HL-60 (cell line): Measurements from ENCODE around the gene CRIP3.

ENCODE experiments used
- CTCF ChIP-seq: IDR thresholded peaks from one replicate; pipeline ENCODE4 v1.5.1; 2011; ENCODE audit warnings: low read length, control low read depth, inconsistent platforms; ENCODE audit not compliant: insufficient read depth
- POLR2AphosphoS5 ChIP-seq: IDR thresholded peaks from 2 replicates; pipeline ENCODE4 v1.6.1; 2012; ENCODE audit warnings: low read depth
- REST ChIP-seq: IDR thresholded peaks from 2 replicates; pipeline ENCODE4 v1.6.1; 2012; ENCODE audit warnings: low read depth; ENCODE audit not compliant: insufficient replicate concordance
- SPI1 ChIP-seq: IDR thresholded peaks from 2 replicates; pipeline ENCODE4 v1.6.1; 2012; ENCODE audit warnings: low read depth, mild to moderate bottlenecking, borderline replicate concordance

GRCh38 chr6:43282060-43282459, 26.6 kb downstream of the CRIP3 start:
- TF ChIP-seq CTCF (no peak), POLR2AphosphoS5 (no peak), REST (no peak), SPI1 (no peak)
